Myocyte (in vitro differentiated cells): Measurements from ENCODE around the gene KRTAP5-11. TPM values are rescaled to one million over a fixed set of nuclear protein-coding genes. Genes with fewer than 3 reads are reported as not detected.
"Not testable (repeated sequence)": the region's sequence is repeated elsewhere in the genome, so short reads cannot be mapped to it uniquely, and the experiment has no call there.

Experiments
- DNase-seq: peaks from one replicate; pipeline ENCODE4 v3.0.0-alpha.2; 2012; ENCODE audit warnings: low read depth
- total RNA-seq: library from RNA; depleted of rRNA; stranded (reverse); fragments of >200 nt; gene quantifications from 2 replicates; pipeline ENCODE4 v1.2.3, GENCODE V29; 2014

Gene KRTAP5-11
- total RNA-seq, 1 donor from 2014 or later: not detected

- DNase-seq: no peak
Observed at GRCh38 chr11:71581826-71582225, 849 bp downstream of the KRTAP5-11 start.

- peak; percentile 84 for DNase-seq
Observed at GRCh38 chr11:71580057-71581003, 2.3 kb downstream of the KRTAP5-11 start.

- DNase-seq: not testable (repeated sequence)
Observed at GRCh38 chr11:71579513-71579912, 3.2 kb downstream of the KRTAP5-11 start.

GRCh38 chr11:71577469-71578004 lies 5.1 kb downstream of the KRTAP5-11 start:
- DNase-seq: no peak

GRCh38 chr11:71576688-71577465 lies 5.8 kb downstream of the KRTAP5-11 start:
- DNase-seq: not testable (repeated sequence)

GRCh38 chr11:71575723-71576424 lies 6.8 kb downstream of the KRTAP5-11 start:
- no peak for DNase-seq

GRCh38 chr11:71574418-71574817 lies 8.3 kb downstream of the KRTAP5-11 start:
- no peak for DNase-seq

- no peak for DNase-seq
Observed at GRCh38 chr11:71572811-71573210, 9.9 kb downstream of the KRTAP5-11 start.

GRCh38 chr11:71571101-71571850 lies 11.4 kb downstream of the KRTAP5-11 start:
- not testable (repeated sequence) for DNase-seq

GRCh38 chr11:71568704-71569349 lies 13.8 kb downstream of the KRTAP5-11 start:
- peak; percentile 7 for DNase-seq

GRCh38 chr11:71567633-71568032 lies 15.0 kb downstream of the KRTAP5-11 start:
- DNase-seq: not testable (repeated sequence)

- DNase-seq: not testable (repeated sequence)
Observed at GRCh38 chr11:71566626-71567599, 15.8 kb downstream of the KRTAP5-11 start.

GRCh38 chr11:71566081-71566620 lies 16.5 kb downstream of the KRTAP5-11 start:
- DNase-seq: no peak

GRCh38 chr11:71565263-71565662 lies 17.4 kb downstream of the KRTAP5-11 start, which contains the start of gene KRTAP5-10:
Gene KRTAP5-10 (plus strand): TSS chr11:71565563. CDS start chr11:71565588, 25 bp downstream.
- DNase-seq: no peak

- DNase-seq: no peak
Observed at GRCh38 chr11:71564430-71564829, 18.2 kb downstream of the KRTAP5-11 start.

GRCh38 chr11:71563406-71563805 lies 19.3 kb downstream of the KRTAP5-11 start:
- peak; percentile 78 for DNase-seq

GRCh38 chr11:71562120-71562519 lies 20.6 kb downstream of the KRTAP5-11 start:
- DNase-seq: no peak

GRCh38 chr11:71558996-71559395 lies 23.7 kb downstream of the KRTAP5-11 start:
- DNase-seq: no peak
